HG03095 (cell line): ENCODE data around the gene FRMD7.

Experiments
- ATAC-seq: cut with Tn5 transposase; IDR thresholded peaks from one replicate; pipeline ENCODE4 v1.9.1; 2021; ENCODE audit warnings: moderate library complexity; ENCODE audit not compliant: unreplicated experiment

The FRMD7 gene

GRCh38 chrX:132037479-132037993 is 90.3 kb downstream of the FRMD7 start:
- no peak for ATAC-seq

- no peak for ATAC-seq
These were observed 93.2 kb downstream of the FRMD7 start for GRCh38 chrX:132034648-132035047.

GRCh38 chrX:132033166-132033565 is 94.7 kb downstream of the FRMD7 start:
- ATAC-seq: peak; percentile 62

- no peak for ATAC-seq
These were observed 96.0 kb downstream of the FRMD7 start for GRCh38 chrX:132031867-132032266.

- ATAC-seq: no peak
These were observed 97.6 kb downstream of the FRMD7 start for GRCh38 chrX:132030264-132030663.
